ENCODE measurements around the gene MAB21L4.

- TF ChIP-seq, protein P1, sequence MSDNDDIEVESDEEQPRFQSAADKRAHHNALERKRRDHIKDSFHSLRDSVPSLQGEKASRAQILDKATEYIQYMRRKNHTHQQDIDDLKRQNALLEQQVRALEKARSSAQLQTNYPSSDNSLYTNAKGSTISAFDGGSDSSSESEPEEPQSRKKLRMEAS (IDR thresholded peaks at IDR 0.05; ENCODE audit: low read depth) = no peak
- no peak for TF ChIP-seq CTCF (IDR thresholded peaks at IDR 0.05)
- TF ChIP-seq, protein P2, sequence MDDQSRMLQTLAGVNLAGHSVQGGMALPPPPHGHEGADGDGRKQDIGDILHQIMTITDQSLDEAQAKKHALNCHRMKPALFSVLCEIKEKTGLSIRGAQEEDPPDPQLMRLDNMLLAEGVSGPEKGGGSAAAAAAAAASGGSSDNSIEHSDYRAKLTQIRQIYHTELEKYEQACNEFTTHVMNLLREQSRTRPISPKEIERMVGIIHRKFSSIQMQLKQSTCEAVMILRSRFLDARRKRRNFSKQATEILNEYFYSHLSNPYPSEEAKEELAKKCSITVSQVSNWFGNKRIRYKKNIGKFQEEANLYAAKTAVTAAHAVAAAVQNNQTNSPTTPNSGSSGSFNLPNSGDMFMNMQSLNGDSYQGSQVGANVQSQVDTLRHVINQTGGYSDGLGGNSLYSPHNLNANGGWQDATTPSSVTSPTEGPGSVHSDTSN (IDR thresholded peaks at IDR 0.05) = no peak
- TF ChIP-seq EP300 (IDR thresholded peaks at IDR 0.05; ENCODE audit: borderline replicate concordance in 1 of 2, low read depth in 1 of 2, low read length in 1 of 2) = no peak
- no peak for TF ChIP-seq JUND (IDR thresholded peaks at IDR 0.05)
- no peak for TF ChIP-seq GATA2 (CRISPR knock-in tag; IDR thresholded peaks at IDR 0.05)
Measured at GRCh38 chr2:240839152-240840143, 56.5 kb downstream of the MAB21L4 start.
